Sciatic nerve (tissue), 2 donors: Measurements from ENCODE around the gene APOE. TPM values are rescaled to one million over a fixed set of nuclear protein-coding genes. Genes with fewer than 3 reads are reported as not detected.
A peak's percentile ranks its signal among the peaks of the same experiment; 100 is the strongest.
"Not testable (repeated sequence)": the region's sequence is repeated elsewhere in the genome, so short reads cannot be mapped to it uniquely, and the experiment has no call there.

Experiments
- ATAC-seq: fragments of 200-7000 bp; cut with Tn5 transposase; one replicate; pipeline ENCODE4 v1.9.1; 2020; ENCODE audit warnings: mild to moderate bottlenecking, moderate library complexity
- DNase-seq: peaks from one replicate; pipeline ENCODE4 v3.0.0-alpha.2; 2020; ENCODE audit warnings: low spot score
- intact Hi-C: fragments of 100-400 bp; cut with DNase I; formaldehyde crosslinking; loops from one replicate; pipeline ENCODE4 v1.14.2; 2022
- total RNA-seq: library from RNA; stranded (reverse); fragmentation: NEBNext Ultra II Directional; extraction: Animal tissue kit (Norgen Biotek cat#: 25700); gene quantifications from one replicate; pipeline ENCODE4 v1.2.1, GENCODE V29; 2021
- donor health status: DM: no; HTN: no; CAD: no.
- donor health status: DM: no; HTN: no; CAD: no.

APOE gene
- total RNA-seq, 1 donor from 2014 or later, result 79.3 TPM

GRCh38 chr19:44882619-44883397 is 22.8 kb upstream of the APOE start:
- ATAC-seq, DNase-seq, intact Hi-C loops: not testable (repeated sequence)

- no peak for ATAC-seq
- DNase-seq, result no peak
- intact Hi-C loops, result no loop called here
Observed at GRCh38 chr19:44883922-44884321, 21.7 kb upstream of the APOE start.

- ATAC-seq, result no peak
- intact Hi-C loops, result no loop called here
- DNase-seq, result no peak
Observed at GRCh38 chr19:44884566-44884965, 21.0 kb upstream of the APOE start.

- no peak for DNase-seq
- intact Hi-C loops, result loop anchor here (5.0 kb wide), 1 partner anchor 34 kb away; no protein-coding TSS in a partner anchor
Observed at GRCh38 chr19:44886141-44886540, 19.5 kb upstream of the APOE start.

GRCh38 chr19:44887648-44888047 is 17.9 kb upstream of the APOE start:
- no peak for DNase-seq
- ATAC-seq, result no peak
- intact Hi-C loops, result loop anchor here (5.0 kb wide), 1 partner anchor 35 kb away; no protein-coding TSS in a partner anchor

More at GRCh38 chr19:44886141-44886540, 19.5 kb upstream of the APOE start:
- no peak for ATAC-seq

GRCh38 chr19:44888335-44888734 is 17.3 kb upstream of the APOE start:
- not testable (repeated sequence) for ATAC-seq, DNase-seq
- intact Hi-C loops, result loop anchor here (5.0 kb wide), 1 partner anchor 36 kb away; no protein-coding TSS in a partner anchor

GRCh38 chr19:44889830-44890365 is 15.7 kb upstream of the APOE start:
- intact Hi-C loops, result loop anchor here (5.0 kb wide), 1 partner anchor 38 kb away; no protein-coding TSS in a partner anchor
- ATAC-seq, result no peak
- no peak for DNase-seq

GRCh38 chr19:44890366-44891015 is 15.1 kb upstream of the APOE start:
- ATAC-seq (peak; percentile 97), DNase-seq (no peak)
- intact Hi-C loops, result no loop called here

DNA sequence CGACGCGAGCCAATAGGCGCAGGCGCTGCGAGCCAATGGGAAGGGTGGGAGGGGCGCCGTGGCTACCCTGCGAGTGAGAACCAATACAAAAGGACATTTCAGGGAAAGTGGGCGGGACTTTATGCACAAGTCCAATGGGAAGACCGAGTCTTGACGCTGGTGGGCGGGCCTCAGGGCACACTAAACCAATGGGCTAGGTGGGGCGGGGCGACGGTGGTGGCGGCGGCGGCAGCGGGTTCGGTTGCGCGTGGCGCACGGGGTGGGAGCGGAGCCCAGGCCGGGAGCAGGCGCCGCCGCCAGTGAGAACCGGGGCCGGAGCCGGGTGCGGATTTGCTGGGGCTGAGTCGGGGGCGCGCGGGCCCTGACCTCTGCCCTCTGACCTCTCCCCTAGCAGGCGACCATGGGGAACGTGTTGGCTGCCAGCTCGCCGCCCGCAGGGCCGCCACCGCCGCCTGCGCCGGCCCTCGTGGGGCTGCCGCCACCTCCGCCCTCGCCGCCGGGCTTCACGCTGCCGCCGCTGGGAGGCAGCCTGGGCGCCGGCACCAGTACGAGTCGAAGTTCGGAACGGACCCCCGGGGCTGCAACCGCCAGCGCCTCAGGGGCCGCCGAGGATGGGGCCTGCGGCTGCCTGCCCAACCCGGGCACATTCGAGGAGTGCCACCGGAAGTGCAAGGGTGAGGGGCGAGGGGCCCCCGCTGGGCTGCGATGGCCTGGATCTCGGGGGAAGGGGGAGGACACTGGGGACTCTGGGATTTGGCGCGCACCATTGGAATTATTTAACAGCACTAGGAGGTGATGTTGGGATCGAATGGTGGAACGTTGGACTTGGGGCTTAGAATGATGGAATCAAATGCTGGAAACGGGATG is 14.3 kb upstream of the APOE start, which contains the start of gene TOMM40:
TSS of gene TOMM40 (plus strand) at position 239 of the 867 bp plus-strand sequence. CDS start at position 401, 162 bp downstream.
- DNase-seq (peak; percentile 100), ATAC-seq (no peak)
- intact Hi-C loops, result no loop called here

GRCh38 chr19:44892932-44893331 is 12.7 kb upstream of the APOE start:
- no peak for ATAC-seq
- intact Hi-C loops, result no loop called here
- no peak for DNase-seq

- no peak for DNase-seq
- ATAC-seq, result no peak
- intact Hi-C loops, result no loop called here
Observed at GRCh38 chr19:44893332-44894051, 12.1 kb upstream of the APOE start.

DNA sequence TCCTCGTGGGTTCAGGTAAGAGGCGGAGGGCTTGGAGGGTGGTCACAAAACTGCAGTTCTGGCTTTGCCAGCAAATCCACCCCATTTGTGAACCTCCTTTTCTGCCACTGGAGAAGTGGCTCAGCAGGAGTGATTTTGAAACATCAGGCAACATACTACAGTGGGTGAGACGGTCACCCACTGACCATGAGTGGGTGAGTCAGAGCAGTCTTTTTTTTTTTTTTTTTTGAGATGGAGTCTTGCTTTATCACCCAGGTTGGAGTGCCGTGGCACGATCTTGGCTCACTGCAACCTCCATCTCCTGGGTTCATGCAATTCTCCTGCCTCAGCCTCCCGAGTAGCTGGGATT is 11.6 kb upstream of the APOE start:
- no peak for DNase-seq
- ATAC-seq, result no peak
- intact Hi-C loops, result no loop called here

- ATAC-seq (no peak), DNase-seq (no peak)
- intact Hi-C loops, result no loop called here
Observed at GRCh38 chr19:44894946-44895345, 10.7 kb upstream of the APOE start.

GRCh38 chr19:44897835-44898234 is 7.8 kb upstream of the APOE start:
- DNase-seq (no peak), ATAC-seq (no peak)
- intact Hi-C loops, result no loop called here

DNA sequence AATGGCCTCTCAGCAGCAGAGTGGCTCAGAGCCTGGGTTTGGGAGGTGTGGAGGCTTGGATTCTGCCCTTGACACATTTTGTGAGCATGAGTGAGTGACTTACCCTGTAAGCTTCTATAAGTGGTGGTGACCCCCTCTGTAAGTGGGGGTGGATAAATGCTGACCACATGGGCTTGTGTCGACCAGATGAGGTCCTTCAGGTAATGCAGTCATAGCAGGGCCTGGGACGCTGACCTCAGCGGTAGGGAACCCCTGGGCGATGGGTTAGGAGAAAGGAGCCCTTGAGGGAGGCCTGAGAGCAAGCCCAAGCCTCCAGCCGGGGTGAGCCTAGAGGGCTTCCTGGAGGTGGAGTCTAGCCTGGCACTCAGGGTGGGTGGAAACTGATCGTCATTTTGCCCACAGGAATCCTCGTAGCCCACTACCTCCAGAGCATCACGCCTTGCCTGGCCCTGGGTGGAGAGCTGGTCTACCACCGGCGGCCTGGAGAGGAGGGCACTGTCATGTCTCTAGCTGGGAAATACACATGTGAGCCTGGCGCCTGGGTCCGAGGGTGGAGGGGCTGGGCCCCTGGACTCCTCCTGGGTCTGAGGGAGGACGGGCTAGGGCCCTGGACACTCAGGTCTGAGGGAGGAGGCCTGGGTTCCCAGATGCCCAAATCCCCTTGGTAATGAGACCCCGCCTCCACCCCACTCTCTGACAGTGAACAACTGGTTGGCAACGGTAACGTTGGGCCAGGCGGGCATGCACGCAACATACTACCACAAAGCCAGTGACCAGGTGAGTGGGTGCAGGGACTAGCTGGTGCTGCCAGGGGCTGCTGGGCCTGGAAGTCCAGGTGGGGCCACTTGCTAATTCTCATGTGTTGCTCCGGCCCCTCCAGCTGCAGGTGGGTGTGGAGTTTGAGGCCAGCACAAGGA is 5.0 kb upstream of the APOE start:
- ATAC-seq (no peak), DNase-seq (no peak)
- intact Hi-C loops, result loop anchor here (5.0 kb wide), 1 partner anchor 57 kb away; the partner anchor contains the start of gene CLPTM1

- intact Hi-C loops, result loop anchor here (5.0 kb wide), 1 partner anchor 54 kb away; the partner anchor contains the start of gene CLPTM1
- DNase-seq (no peak), ATAC-seq (peak; percentile 9)
Observed at GRCh38 chr19:44903216-44903601, 2.4 kb upstream of the APOE start.
